GM15510 (cell line): ENCODE results near the gene ADM.
A peak's percentile ranks its signal among the peaks of the same experiment; 100 is the strongest.

Experiments
- POLR2A ChIP-seq: IDR thresholded peaks from 3 replicates; pipeline ENCODE4 v1.6.1; 2011; ENCODE audit warnings: borderline replicate concordance; ENCODE audit not compliant: insufficient read length; ENCODE audit errors: extremely low read depth

ADM gene

GRCh38 chr11:10302744-10303557 is 1.9 kb upstream of the ADM start:
- TF ChIP-seq POLR2A = no peak

- no peak for TF ChIP-seq POLR2A
Measured at GRCh38 chr11:10303558-10304363, 1.1 kb upstream of the ADM start.

- TF ChIP-seq POLR2A = peak; percentile 3
Measured at GRCh38 chr11:10305262-10305963, 540 bp downstream of the ADM start.

- TF ChIP-seq POLR2A = no peak
Measured at GRCh38 chr11:10305964-10306918, 1.4 kb downstream of the ADM start.

- TF ChIP-seq POLR2A = no peak
Measured at GRCh38 chr11:10307022-10307399, 2.1 kb downstream of the ADM start.

- TF ChIP-seq POLR2A = no peak
Measured at GRCh38 chr11:10307400-10308200, 2.7 kb downstream of the ADM start.

- no peak for TF ChIP-seq POLR2A
Measured at GRCh38 chr11:10308201-10308954, 3.5 kb downstream of the ADM start.

GRCh38 chr11:10309163-10310093 is 4.6 kb downstream of the ADM start:
- TF ChIP-seq POLR2A = no peak

- no peak for TF ChIP-seq POLR2A
Measured at GRCh38 chr11:10310301-10310841, 5.5 kb downstream of the ADM start.

GRCh38 chr11:10311802-10312201 is 6.9 kb downstream of the ADM start:
- TF ChIP-seq POLR2A = no peak

GRCh38 chr11:10314199-10315072 is 9.6 kb downstream of the ADM start:
- TF ChIP-seq POLR2A = no peak

- TF ChIP-seq POLR2A = no peak
Measured at GRCh38 chr11:10315083-10315482, 10.2 kb downstream of the ADM start.
